Parathyroid adenoma (tissue), 2 donors: ENCODE results near the gene UVSSA.

Source experiments
- H2AFZ ChIP-seq: fragments of 300-600 bp; sonication (generic); one replicate; pipeline ENCODE4 v1.7.0; 2017; ENCODE audit warnings: antibody characterized with exemption, mild to moderate bottlenecking
- H3K27ac ChIP-seq: fragments of 300-600 bp; sonication (generic); one replicate; pipeline ENCODE4 v1.7.0; 2017
- H3K27me3 ChIP-seq: fragments of 300-600 bp; sonication (generic); one replicate; pipeline ENCODE4 v1.7.0; 2017; ENCODE audit warnings: low read length; ENCODE audit not compliant: control insufficient read depth, insufficient read depth
- H3K36me3 ChIP-seq: fragments of 300-600 bp; sonication (generic); one replicate; pipeline ENCODE4 v1.7.0; 2017; ENCODE audit warnings: low read length; ENCODE audit not compliant: control insufficient read depth, insufficient read depth
- H3K4me1 ChIP-seq: fragments of 300-600 bp; sonication (generic); one replicate; pipeline ENCODE4 v1.7.0; 2017; ENCODE audit warnings: control low read depth
- H3K4me2 ChIP-seq: fragments of 300-600 bp; sonication (generic); one replicate; pipeline ENCODE4 v1.7.0; 2017; ENCODE audit warnings: low read length
- H3K4me3 ChIP-seq: fragments of 300-600 bp; sonication (generic); one replicate; pipeline ENCODE4 v1.7.0; 2017; ENCODE audit warnings: low read depth, low read length
- H3K79me2 ChIP-seq: fragments of 300-600 bp; sonication (generic); one replicate; pipeline ENCODE4 v1.7.0; 2017; ENCODE audit warnings: control low read depth
- H3K9ac ChIP-seq: fragments of 300-600 bp; sonication (generic); one replicate; pipeline ENCODE4 v1.7.0; 2017; ENCODE audit warnings: mild to moderate bottlenecking
- H3K9me3 ChIP-seq: fragments of 300-600 bp; sonication (generic); one replicate; pipeline ENCODE4 v1.7.0; 2017; ENCODE audit warnings: low read length; ENCODE audit not compliant: control insufficient read depth
- TF ChIP-seq, protein P1 (sequence below): fragments of 300-600 bp; sonication (generic); IDR thresholded peaks from one replicate; pipeline ENCODE4 v1.7.0; 2017; ENCODE audit warnings: antibody characterized with exemption, mild to moderate bottlenecking
- donor health status: primary hyperparathyroidism.

Gene UVSSA

DNA sequence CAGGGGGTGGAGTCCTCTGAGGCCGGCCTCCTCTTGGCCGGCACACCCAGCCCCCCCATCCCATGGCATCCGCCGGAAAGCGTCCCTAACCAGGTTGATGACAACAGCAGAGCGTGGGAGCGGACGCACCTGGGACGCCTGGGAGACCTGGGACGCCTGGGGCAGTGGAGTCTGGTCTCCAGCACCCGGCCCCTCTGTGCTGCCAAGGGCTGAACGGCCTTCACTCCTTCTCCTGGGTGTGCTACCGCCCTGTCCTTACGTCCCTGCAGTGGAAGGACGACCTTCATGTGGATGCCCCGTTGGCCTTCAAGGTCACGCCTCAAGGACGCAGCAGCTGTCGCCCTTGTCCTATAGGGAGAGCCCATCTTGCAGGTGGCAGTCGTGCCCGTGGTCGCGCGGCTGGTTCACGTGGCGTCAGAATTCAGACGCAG lies 32.4 kb downstream of the UVSSA start:
- H3K9me3 ChIP-seq, result no peaks in the 10 kb centered on the region
- no peak overlapping the region for H3K27ac ChIP-seq
- TF ChIP-seq, protein P1, sequence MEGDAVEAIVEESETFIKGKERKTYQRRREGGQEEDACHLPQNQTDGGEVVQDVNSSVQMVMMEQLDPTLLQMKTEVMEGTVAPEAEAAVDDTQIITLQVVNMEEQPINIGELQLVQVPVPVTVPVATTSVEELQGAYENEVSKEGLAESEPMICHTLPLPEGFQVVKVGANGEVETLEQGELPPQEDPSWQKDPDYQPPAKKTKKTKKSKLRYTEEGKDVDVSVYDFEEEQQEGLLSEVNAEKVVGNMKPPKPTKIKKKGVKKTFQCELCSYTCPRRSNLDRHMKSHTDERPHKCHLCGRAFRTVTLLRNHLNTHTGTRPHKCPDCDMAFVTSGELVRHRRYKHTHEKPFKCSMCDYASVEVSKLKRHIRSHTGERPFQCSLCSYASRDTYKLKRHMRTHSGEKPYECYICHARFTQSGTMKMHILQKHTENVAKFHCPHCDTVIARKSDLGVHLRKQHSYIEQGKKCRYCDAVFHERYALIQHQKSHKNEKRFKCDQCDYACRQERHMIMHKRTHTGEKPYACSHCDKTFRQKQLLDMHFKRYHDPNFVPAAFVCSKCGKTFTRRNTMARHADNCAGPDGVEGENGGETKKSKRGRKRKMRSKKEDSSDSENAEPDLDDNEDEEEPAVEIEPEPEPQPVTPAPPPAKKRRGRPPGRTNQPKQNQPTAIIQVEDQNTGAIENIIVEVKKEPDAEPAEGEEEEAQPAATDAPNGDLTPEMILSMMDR, result no peak
- no peaks in the 10 kb centered on the region for H3K36me3 ChIP-seq
- no peak overlapping the region for H3K4me2 ChIP-seq
- H3K4me3 ChIP-seq, result no peak overlapping the region
- H2AFZ ChIP-seq, result no peak overlapping the region
- H3K9ac ChIP-seq, result no peak overlapping the region
- H3K79me2 ChIP-seq, result no peaks in the 10 kb centered on the region
- no peaks in the 10 kb centered on the region for H3K4me1 ChIP-seq
- H3K27me3 ChIP-seq, result no peaks in the 10 kb centered on the region

DNA sequence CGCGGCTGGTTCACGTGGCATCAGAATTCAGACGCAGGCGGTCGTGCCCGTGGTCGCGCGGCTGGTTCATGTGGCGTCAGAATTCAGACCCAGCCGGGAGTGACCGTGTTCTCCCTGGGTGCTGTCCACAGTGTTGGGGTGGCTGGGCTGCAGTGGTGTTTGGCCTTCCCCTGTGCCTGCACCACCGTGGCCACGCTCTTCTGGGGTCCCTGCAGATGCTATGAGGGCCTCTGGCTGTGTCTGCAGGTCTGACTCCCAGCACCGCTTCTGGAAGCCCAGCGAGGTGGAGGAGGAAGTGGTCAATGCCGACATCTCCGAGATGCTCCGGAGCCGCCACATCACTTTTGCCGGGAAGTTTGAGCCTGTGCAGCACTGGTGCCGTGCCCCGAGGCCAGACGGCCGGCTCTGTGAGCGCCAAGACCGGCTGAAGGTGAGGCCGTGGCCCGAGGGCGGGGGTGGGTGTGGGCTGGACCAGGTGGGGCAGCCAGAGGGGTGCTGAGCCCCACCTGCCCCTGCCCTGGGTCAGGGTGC lies 32.9 kb downstream of the UVSSA start:
- H3K4me3 ChIP-seq, result no peak overlapping the region
- no peak overlapping the region for H3K4me2 ChIP-seq
- no peak overlapping the region for H2AFZ ChIP-seq
- H3K9me3 ChIP-seq, result no peaks in the 10 kb centered on the region
- TF ChIP-seq, protein P1, result no peak
- no peaks in the 10 kb centered on the region for H3K36me3 ChIP-seq
- H3K9ac ChIP-seq, result no peak overlapping the region
- H3K27me3 ChIP-seq, result no peaks in the 10 kb centered on the region
- H3K27ac ChIP-seq, result no peak overlapping the region
- no peaks in the 10 kb centered on the region for H3K79me2 ChIP-seq
- no peaks in the 10 kb centered on the region for H3K4me1 ChIP-seq

DNA sequence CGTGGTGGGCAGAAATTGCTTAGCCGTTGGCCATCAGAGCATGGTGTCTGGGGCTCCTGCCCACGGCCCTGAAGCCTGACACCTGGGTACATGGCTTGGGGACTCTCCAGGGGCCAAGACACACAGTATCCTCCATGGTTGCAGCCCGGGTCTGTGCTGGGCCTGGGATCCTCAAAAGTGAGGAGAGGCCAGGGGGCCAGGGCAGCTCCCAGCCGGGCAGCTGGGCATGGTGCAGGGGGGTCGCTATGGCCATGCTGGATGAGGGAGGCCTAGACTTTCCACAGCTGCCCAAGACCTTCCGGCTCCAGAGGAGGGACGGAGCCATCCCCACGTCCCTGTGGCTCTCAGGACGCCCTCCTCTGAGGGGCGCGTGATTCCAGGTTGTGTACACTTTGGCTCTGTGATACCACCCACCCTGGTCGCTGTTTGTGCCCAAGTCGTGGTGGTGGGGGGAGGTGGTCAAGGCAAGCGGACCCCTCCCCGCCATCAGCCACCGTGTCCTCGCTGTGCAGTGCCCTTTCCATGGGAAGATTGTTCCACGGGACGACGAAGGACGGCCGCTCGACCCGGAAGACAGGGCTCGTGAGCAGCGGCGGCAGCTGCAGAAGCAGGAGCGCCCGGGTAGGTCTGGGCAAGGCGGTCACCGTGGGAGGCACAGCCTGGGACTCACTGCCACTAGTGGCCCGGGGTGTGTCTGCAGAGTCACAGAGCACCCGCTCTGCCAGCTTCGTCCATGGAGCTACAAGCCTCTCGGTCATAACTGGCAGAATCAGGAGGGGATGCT lies 33.6 kb downstream of the UVSSA start:
- Histone ChIP-seq H3K9me3 (no peaks in the 10 kb centered on the region), H3K4me2 (no peak overlapping the region), H3K9ac (no peak overlapping the region), H3K36me3 (no peaks in the 10 kb centered on the region), H2AFZ (no peak overlapping the region), H3K27ac (no peak overlapping the region), H3K4me3 (no peak overlapping the region), H3K4me1 (no peaks in the 10 kb centered on the region), H3K27me3 (no peaks in the 10 kb centered on the region), H3K79me2 (no peaks in the 10 kb centered on the region)
- TF ChIP-seq, protein P1, result no peak

DNA sequence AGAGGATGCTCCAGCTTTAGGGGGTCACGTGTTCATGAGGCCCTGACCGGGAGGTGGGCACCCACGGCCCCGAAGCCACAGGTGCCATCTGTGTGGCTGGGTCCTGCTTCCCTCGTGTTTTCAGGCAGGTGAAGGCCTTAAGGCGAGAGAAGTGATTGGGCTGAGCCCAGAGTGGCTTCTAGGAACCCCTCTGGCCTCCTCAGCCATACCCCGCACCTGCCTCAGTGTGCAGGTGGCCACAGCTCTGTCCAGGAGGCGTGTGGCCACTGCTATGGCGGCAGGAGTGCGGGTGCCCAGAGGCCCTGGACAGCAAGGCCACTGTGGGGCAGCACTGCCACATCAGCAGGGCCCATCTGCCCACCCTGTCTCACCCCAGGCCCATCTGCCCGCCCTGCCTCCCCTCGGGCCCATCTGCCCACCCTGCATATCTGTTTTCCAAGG lies 34.2 kb downstream of the UVSSA start:
- Histone ChIP-seq H3K27ac (no peak overlapping the region), H3K36me3 (no peaks in the 10 kb centered on the region), H2AFZ (no peak overlapping the region), H3K4me1 (no peaks in the 10 kb centered on the region), H3K9ac (no peak overlapping the region), H3K4me3 (no peak overlapping the region), H3K4me2 (no peak overlapping the region), H3K79me2 (no peaks in the 10 kb centered on the region), H3K27me3 (no peaks in the 10 kb centered on the region), H3K9me3 (no peaks in the 10 kb centered on the region)
- TF ChIP-seq, protein P1, result no peak
